Fibroblast of lung (primary cell): Measurements from ENCODE around the gene CASP6.

ENCODE experiments used
- EZH2 ChIP-seq: IDR thresholded peaks from 2 replicates; pipeline ENCODE4 v1.5.1; 2012; ENCODE audit warnings: low read length, control low read depth, mild to moderate bottlenecking; ENCODE audit errors: missing control alignments
- TF ChIP-seq, protein P1 (sequence below), 2 donors: IDR thresholded peaks in 1 of 2; conservative IDR thresholded peaks in 1 of 2; 1 replicate in 1 of 2; 2 replicates in 1 of 2; pipeline ENCODE4 v1.5.1; 2011 to 2012; ENCODE audit warnings: low read length in 2 of 2, control low read depth in 1 of 2, inconsistent platforms in 1 of 2, low read depth in 1 of 2, mild to moderate bottlenecking in 1 of 2

DNA sequence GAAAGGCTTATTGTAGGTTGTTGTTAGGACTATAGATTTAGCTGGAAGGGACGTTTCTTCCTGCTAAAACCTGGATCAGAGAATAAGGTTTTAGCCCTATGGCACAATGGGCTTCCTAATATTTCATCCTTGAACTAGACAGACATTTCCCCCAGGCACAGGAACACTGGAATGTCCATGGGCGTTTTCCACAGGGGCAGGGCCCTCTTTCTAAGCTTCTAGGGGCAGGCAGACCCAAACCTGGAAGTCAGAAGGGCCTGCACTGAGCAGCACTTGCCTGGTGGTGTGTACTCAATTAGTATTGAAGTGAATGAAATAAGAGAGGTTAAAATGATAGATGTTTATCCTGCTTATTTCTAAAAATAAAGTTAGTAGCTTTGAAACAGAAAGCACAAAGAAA lies 41.1 kb downstream of the CASP6 start:
- TF ChIP-seq, protein P1, sequence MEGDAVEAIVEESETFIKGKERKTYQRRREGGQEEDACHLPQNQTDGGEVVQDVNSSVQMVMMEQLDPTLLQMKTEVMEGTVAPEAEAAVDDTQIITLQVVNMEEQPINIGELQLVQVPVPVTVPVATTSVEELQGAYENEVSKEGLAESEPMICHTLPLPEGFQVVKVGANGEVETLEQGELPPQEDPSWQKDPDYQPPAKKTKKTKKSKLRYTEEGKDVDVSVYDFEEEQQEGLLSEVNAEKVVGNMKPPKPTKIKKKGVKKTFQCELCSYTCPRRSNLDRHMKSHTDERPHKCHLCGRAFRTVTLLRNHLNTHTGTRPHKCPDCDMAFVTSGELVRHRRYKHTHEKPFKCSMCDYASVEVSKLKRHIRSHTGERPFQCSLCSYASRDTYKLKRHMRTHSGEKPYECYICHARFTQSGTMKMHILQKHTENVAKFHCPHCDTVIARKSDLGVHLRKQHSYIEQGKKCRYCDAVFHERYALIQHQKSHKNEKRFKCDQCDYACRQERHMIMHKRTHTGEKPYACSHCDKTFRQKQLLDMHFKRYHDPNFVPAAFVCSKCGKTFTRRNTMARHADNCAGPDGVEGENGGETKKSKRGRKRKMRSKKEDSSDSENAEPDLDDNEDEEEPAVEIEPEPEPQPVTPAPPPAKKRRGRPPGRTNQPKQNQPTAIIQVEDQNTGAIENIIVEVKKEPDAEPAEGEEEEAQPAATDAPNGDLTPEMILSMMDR (conservative IDR thresholded peaks at IDR 0.05 in 1 of 2, IDR thresholded peaks at IDR 0.05 in 1 of 2; ENCODE audit: low read depth in 1 of 2, low read length in 2 of 2), result no peak
- no peak for TF ChIP-seq EZH2
